K562 (cell line): Measurements from ENCODE around the gene SETD3.

Source experiments
- CTCF ChIP-seq, 3 experiments: IDR thresholded peaks in 2 of 3; conservative IDR thresholded peaks in 1 of 3; 2 replicates each; pipeline ENCODE4 v1.5.1; 2011 to 2012; ENCODE audit warnings: low read length in 3 of 3, mild to moderate bottlenecking in 3 of 3, control low read depth in 2 of 3, improper control_type of control experiment in 1 of 3, inconsistent platforms in 1 of 3, low read depth in 1 of 3, mixed read lengths in 1 of 3, moderate library complexity in 1 of 3; ENCODE audit not compliant: insufficient read depth in 2 of 3
- ETS1 ChIP-seq: conservative IDR thresholded peaks from 2 replicates; pipeline ENCODE4 v1.6.1; 2011; ENCODE audit warnings: low read depth, mild to moderate bottlenecking, low read length; ENCODE audit not compliant: control insufficient read depth
- HNRNPLL ChIP-seq: fragments of 200-400 bp; formaldehyde crosslinking; IDR thresholded peaks from 2 replicates; pipeline ENCODE4 v1.6.1; 2017; ENCODE audit warnings: low read length, low read depth, mild to moderate bottlenecking; ENCODE audit not compliant: poor library complexity, severe bottlenecking
- IRF9 ChIP-seq: fragments of 450-650 bp; IDR thresholded peaks from 2 replicates; pipeline ENCODE4 v1.6.1; 2016; ENCODE audit warnings: missing biosample characterization, missing genetic modification characterization
- KDM1A ChIP-seq, 2 experiments: fragments of 450-650 bp; IDR thresholded peaks; 2 replicates each; pipeline ENCODE4 v1.6.1; 2016; ENCODE audit warnings: mild to moderate bottlenecking in 2 of 2
- MEF2A ChIP-seq: IDR thresholded peaks from 2 replicates; pipeline ENCODE4 v1.6.1; 2011; ENCODE audit warnings: low read depth, mild to moderate bottlenecking, low read length, moderate library complexity; ENCODE audit not compliant: control insufficient read depth
- NR2C2 ChIP-seq, 2 experiments: fragments of 200-800 bp in 1 of 2; sonication (Bioruptor generic) in 1 of 2; sonication (generic) in 1 of 2; formaldehyde crosslinking in 1 of 2; IDR thresholded peaks; 2 replicates each; pipeline versions ENCODE4 v1.6.1 to v1.8.0; 2016 to 2022; ENCODE audit warnings: mild to moderate bottlenecking in 1 of 2, missing compliant biosample characterization in 1 of 2, missing genetic modification characterization in 1 of 2, missing genetic modification reagents in 1 of 2
- TAF15 ChIP-seq: fragments of 200-400 bp; formaldehyde crosslinking; IDR thresholded peaks from 2 replicates; pipeline ENCODE4 v1.6.1; 2017; ENCODE audit warnings: mild to moderate bottlenecking, low read depth, low read length, moderate library complexity
- TCF7 ChIP-seq: sonication (generic); IDR thresholded peaks from 2 replicates; pipeline ENCODE4 v1.6.1; 2016; ENCODE audit warnings: antibody characterized with exemption, borderline replicate concordance
- TEAD4 ChIP-seq, 2 experiments: sonication (generic) in 1 of 2; formaldehyde crosslinking in 1 of 2; IDR thresholded peaks; 2 replicates each; pipeline versions ENCODE4 v1.6.1 to v1.8.0; 2012 to 2022; ENCODE audit warnings: borderline replicate concordance in 1 of 2, inconsistent platforms in 1 of 2, low read length in 1 of 2, mild to moderate bottlenecking in 1 of 2, missing genetic modification reagents in 1 of 2
- UBTF ChIP-seq, 2 experiments: IDR thresholded peaks; 2 replicates each; pipeline ENCODE4 v1.6.1; 2012; ENCODE audit warnings: improper control_type of control experiment in 2 of 2, low read depth in 2 of 2, low read length in 2 of 2, borderline replicate concordance in 1 of 2
- ZNF224 ChIP-seq: sonication (generic); formaldehyde crosslinking; IDR thresholded peaks from 2 replicates; pipeline ENCODE4 v1.8.0; 2022; ENCODE audit warnings: mild to moderate bottlenecking, missing genetic modification reagents
- ZNF263 ChIP-seq: sonication (generic); formaldehyde crosslinking; IDR thresholded peaks from 2 replicates; pipeline ENCODE4 v1.8.0; 2022; ENCODE audit warnings: mild to moderate bottlenecking, missing genetic modification reagents, borderline replicate concordance
- TF ChIP-seq, protein P1 (sequence below), 2 experiments: fragments of 450-650 bp; formaldehyde crosslinking in 1 of 2; IDR thresholded peaks; 2 replicates each; pipeline versions ENCODE4 v1.4.0 to v1.6.1; 2014 to 2020; ENCODE audit warnings: mild to moderate bottlenecking in 2 of 2, borderline replicate concordance in 1 of 2, low read depth in 1 of 2

DNA sequence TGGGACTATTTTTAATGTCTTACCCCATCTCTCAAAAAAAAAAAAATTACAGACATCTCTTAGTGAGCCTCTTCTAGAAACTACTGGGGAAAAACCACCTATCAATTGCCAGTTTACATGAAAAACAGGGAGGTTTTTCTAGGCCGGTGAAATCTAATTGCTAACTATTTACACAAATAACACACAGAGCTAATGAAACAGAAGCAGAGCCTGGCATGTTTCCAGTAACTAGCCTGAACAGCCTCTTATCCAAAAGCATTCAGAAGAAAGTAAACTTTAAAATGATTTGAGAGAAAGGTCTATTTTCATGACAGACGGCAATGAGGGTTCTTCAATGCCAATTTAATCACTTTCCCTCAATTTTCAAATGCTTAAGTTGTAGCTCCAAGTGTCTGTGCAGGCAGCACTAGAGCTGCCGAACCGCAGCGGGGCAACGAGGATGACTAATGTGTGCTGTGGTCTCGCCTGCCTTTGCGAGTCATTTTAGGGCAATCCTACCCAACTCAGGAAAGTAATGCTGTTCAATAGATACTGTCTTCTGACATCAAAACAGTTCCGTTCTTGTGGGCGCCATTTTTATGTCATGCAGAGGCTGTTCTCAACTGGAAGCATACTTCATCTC, 84.6 kb downstream of the SETD3 start:
- TF ChIP-seq UBTF (IDR thresholded peaks at IDR 0.05; ENCODE audit: borderline replicate concordance in 1 of 2, low read depth in 2 of 2, low read length in 2 of 2), result no peak
- no peak for TF ChIP-seq CTCF (IDR thresholded peaks at IDR 0.05 in 2 of 3, conservative IDR thresholded peaks at IDR 0.05 in 1 of 3; ENCODE audit: insufficient read depth in 2 of 3, low read depth in 1 of 3, low read length in 3 of 3)
- TF ChIP-seq MEF2A, result no peak
- TF ChIP-seq TCF7, result no peak
- TF ChIP-seq ETS1, result no peak
- TF ChIP-seq, protein P1, sequence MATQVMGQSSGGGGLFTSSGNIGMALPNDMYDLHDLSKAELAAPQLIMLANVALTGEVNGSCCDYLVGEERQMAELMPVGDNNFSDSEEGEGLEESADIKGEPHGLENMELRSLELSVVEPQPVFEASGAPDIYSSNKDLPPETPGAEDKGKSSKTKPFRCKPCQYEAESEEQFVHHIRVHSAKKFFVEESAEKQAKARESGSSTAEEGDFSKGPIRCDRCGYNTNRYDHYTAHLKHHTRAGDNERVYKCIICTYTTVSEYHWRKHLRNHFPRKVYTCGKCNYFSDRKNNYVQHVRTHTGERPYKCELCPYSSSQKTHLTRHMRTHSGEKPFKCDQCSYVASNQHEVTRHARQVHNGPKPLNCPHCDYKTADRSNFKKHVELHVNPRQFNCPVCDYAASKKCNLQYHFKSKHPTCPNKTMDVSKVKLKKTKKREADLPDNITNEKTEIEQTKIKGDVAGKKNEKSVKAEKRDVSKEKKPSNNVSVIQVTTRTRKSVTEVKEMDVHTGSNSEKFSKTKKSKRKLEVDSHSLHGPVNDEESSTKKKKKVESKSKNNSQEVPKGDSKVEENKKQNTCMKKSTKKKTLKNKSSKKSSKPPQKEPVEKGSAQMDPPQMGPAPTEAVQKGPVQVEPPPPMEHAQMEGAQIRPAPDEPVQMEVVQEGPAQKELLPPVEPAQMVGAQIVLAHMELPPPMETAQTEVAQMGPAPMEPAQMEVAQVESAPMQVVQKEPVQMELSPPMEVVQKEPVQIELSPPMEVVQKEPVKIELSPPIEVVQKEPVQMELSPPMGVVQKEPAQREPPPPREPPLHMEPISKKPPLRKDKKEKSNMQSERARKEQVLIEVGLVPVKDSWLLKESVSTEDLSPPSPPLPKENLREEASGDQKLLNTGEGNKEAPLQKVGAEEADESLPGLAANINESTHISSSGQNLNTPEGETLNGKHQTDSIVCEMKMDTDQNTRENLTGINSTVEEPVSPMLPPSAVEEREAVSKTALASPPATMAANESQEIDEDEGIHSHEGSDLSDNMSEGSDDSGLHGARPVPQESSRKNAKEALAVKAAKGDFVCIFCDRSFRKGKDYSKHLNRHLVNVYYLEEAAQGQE (IDR thresholded peaks at IDR 0.05; ENCODE audit: borderline replicate concordance), result no peak
- TF ChIP-seq, protein P1 (CRISPR knock-in tag; IDR thresholded peaks at IDR 0.05; ENCODE audit: low read depth), result no peak
- no peak for TF ChIP-seq ZNF224 (CRISPR knock-in tag)
- no peak for TF ChIP-seq KDM1A (IDR thresholded peaks at IDR 0.05)
- TF ChIP-seq IRF9 (tag), result no peak
- no peak for TF ChIP-seq TEAD4 (IDR thresholded peaks at IDR 0.05; ENCODE audit: low read length)
- no peak for TF ChIP-seq TEAD4 (CRISPR knock-in tag; IDR thresholded peaks at IDR 0.05; ENCODE audit: borderline replicate concordance)
- TF ChIP-seq TAF15, result no peak
- TF ChIP-seq HNRNPLL, result no peak
- no peak for TF ChIP-seq ZNF263 (CRISPR knock-in tag)
- TF ChIP-seq NR2C2 (CRISPR knock-in tag; IDR thresholded peaks at IDR 0.05), result no peak
- TF ChIP-seq NR2C2 (tag; IDR thresholded peaks at IDR 0.05), result no peak
